ENCODE results near the gene MAPKBP1. TPM values are rescaled to one million over a fixed set of nuclear protein-coding genes. Genes with fewer than 3 reads are reported as not detected.

The MAPKBP1 gene
- total and polyA plus RNA-seq, 9 of the 15 experiments (the other 6 are each of a cell fraction or from before 2014, with no cell fraction given), result 0.15 to 9.5 (median 4.5) TPM

DNA sequence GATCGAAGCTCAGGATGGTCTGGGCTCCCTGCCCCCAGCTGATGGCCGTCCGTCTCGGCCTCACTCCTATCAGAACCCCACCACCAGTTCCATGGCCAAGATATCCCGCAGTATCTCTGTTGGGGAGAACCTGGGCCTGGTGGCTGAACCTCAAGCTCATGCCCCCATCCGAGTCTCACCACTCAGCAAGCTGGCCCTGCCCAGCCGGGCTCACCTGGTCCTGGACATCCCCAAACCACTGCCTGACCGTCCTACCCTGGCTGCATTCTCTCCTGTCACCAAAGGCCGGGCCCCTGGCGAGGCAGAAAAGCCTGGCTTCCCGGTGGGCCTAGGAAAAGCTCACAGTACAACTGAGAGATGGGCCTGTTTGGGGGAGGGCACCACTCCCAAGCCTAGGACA lies 49.2 kb downstream of the MAPKBP1 start (continued):
- TF ChIP-seq, protein P1, sequence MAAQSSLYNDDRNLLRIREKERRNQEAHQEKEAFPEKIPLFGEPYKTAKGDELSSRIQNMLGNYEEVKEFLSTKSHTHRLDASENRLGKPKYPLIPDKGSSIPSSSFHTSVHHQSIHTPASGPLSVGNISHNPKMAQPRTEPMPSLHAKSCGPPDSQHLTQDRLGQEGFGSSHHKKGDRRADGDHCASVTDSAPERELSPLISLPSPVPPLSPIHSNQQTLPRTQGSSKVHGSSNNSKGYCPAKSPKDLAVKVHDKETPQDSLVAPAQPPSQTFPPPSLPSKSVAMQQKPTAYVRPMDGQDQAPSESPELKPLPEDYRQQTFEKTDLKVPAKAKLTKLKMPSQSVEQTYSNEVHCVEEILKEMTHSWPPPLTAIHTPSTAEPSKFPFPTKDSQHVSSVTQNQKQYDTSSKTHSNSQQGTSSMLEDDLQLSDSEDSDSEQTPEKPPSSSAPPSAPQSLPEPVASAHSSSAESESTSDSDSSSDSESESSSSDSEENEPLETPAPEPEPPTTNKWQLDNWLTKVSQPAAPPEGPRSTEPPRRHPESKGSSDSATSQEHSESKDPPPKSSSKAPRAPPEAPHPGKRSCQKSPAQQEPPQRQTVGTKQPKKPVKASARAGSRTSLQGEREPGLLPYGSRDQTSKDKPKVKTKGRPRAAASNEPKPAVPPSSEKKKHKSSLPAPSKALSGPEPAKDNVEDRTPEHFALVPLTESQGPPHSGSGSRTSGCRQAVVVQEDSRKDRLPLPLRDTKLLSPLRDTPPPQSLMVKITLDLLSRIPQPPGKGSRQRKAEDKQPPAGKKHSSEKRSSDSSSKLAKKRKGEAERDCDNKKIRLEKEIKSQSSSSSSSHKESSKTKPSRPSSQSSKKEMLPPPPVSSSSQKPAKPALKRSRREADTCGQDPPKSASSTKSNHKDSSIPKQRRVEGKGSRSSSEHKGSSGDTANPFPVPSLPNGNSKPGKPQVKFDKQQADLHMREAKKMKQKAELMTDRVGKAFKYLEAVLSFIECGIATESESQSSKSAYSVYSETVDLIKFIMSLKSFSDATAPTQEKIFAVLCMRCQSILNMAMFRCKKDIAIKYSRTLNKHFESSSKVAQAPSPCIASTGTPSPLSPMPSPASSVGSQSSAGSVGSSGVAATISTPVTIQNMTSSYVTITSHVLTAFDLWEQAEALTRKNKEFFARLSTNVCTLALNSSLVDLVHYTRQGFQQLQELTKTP (IDR thresholded peaks at IDR 0.05; ENCODE audit: low read depth in 1 of 2, partially characterized antibody in 2 of 2), result no peak
- TF ChIP-seq, protein P2, sequence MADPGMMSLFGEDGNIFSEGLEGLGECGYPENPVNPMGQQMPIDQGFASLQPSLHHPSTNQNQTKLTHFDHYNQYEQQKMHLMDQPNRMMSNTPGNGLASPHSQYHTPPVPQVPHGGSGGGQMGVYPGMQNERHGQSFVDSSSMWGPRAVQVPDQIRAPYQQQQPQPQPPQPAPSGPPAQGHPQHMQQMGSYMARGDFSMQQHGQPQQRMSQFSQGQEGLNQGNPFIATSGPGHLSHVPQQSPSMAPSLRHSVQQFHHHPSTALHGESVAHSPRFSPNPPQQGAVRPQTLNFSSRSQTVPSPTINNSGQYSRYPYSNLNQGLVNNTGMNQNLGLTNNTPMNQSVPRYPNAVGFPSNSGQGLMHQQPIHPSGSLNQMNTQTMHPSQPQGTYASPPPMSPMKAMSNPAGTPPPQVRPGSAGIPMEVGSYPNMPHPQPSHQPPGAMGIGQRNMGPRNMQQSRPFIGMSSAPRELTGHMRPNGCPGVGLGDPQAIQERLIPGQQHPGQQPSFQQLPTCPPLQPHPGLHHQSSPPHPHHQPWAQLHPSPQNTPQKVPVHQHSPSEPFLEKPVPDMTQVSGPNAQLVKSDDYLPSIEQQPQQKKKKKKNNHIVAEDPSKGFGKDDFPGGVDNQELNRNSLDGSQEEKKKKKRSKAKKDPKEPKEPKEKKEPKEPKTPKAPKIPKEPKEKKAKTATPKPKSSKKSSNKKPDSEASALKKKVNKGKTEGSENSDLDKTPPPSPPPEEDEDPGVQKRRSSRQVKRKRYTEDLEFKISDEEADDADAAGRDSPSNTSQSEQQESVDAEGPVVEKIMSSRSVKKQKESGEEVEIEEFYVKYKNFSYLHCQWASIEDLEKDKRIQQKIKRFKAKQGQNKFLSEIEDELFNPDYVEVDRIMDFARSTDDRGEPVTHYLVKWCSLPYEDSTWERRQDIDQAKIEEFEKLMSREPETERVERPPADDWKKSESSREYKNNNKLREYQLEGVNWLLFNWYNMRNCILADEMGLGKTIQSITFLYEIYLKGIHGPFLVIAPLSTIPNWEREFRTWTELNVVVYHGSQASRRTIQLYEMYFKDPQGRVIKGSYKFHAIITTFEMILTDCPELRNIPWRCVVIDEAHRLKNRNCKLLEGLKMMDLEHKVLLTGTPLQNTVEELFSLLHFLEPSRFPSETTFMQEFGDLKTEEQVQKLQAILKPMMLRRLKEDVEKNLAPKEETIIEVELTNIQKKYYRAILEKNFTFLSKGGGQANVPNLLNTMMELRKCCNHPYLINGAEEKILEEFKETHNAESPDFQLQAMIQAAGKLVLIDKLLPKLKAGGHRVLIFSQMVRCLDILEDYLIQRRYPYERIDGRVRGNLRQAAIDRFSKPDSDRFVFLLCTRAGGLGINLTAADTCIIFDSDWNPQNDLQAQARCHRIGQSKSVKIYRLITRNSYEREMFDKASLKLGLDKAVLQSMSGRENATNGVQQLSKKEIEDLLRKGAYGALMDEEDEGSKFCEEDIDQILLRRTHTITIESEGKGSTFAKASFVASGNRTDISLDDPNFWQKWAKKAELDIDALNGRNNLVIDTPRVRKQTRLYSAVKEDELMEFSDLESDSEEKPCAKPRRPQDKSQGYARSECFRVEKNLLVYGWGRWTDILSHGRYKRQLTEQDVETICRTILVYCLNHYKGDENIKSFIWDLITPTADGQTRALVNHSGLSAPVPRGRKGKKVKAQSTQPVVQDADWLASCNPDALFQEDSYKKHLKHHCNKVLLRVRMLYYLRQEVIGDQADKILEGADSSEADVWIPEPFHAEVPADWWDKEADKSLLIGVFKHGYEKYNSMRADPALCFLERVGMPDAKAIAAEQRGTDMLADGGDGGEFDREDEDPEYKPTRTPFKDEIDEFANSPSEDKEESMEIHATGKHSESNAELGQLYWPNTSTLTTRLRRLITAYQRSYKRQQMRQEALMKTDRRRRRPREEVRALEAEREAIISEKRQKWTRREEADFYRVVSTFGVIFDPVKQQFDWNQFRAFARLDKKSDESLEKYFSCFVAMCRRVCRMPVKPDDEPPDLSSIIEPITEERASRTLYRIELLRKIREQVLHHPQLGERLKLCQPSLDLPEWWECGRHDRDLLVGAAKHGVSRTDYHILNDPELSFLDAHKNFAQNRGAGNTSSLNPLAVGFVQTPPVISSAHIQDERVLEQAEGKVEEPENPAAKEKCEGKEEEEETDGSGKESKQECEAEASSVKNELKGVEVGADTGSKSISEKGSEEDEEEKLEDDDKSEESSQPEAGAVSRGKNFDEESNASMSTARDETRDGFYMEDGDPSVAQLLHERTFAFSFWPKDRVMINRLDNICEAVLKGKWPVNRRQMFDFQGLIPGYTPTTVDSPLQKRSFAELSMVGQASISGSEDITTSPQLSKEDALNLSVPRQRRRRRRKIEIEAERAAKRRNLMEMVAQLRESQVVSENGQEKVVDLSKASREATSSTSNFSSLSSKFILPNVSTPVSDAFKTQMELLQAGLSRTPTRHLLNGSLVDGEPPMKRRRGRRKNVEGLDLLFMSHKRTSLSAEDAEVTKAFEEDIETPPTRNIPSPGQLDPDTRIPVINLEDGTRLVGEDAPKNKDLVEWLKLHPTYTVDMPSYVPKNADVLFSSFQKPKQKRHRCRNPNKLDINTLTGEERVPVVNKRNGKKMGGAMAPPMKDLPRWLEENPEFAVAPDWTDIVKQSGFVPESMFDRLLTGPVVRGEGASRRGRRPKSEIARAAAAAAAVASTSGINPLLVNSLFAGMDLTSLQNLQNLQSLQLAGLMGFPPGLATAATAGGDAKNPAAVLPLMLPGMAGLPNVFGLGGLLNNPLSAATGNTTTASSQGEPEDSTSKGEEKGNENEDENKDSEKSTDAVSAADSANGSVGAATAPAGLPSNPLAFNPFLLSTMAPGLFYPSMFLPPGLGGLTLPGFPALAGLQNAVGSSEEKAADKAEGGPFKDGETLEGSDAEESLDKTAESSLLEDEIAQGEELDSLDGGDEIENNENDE (IDR thresholded peaks at IDR 0.05; ENCODE audit: low read depth, low read length), result no peak
- TF ChIP-seq, protein P3, sequence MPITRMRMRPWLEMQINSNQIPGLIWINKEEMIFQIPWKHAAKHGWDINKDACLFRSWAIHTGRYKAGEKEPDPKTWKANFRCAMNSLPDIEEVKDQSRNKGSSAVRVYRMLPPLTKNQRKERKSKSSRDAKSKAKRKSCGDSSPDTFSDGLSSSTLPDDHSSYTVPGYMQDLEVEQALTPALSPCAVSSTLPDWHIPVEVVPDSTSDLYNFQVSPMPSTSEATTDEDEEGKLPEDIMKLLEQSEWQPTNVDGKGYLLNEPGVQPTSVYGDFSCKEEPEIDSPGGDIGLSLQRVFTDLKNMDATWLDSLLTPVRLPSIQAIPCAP (CRISPR knock-in tag; IDR thresholded peaks at IDR 0.05; ENCODE audit: borderline replicate concordance), result no peak
- TF ChIP-seq RCOR1 (IDR thresholded peaks at IDR 0.05; ENCODE audit: borderline replicate concordance in 1 of 2, low read depth in 2 of 2, low read length in 2 of 2), result no peak
- TF ChIP-seq TEAD1 (CRISPR knock-in tag; IDR thresholded peaks at IDR 0.05), result no peak
- TF ChIP-seq BRCA1 (IDR thresholded peaks at IDR 0.05), result no peak
- no peak for TF ChIP-seq BRCA1 (CRISPR knock-in tag; IDR thresholded peaks at IDR 0.05)

Data from K562 (cell line).